H1 (cell line): ENCODE data around the gene TPD52L1. TPM values are rescaled to one million over a fixed set of nuclear protein-coding genes. Genes with fewer than 3 reads are reported as not detected.

Source experiments
- CTBP2 ChIP-seq: IDR thresholded peaks from 2 replicates; pipeline ENCODE4 v1.7.0; 2011; ENCODE audit warnings: borderline replicate concordance, mild to moderate bottlenecking, moderate library complexity, mixed read lengths, low read length; ENCODE audit not compliant: insufficient read depth, insufficient read length
- JUN ChIP-seq: IDR thresholded peaks from 2 replicates; pipeline ENCODE4 v1.6.1; 2011; ENCODE audit warnings: low read depth, mild to moderate bottlenecking, improper control_type of control experiment, low read length
- KDM1A ChIP-seq: fragments of 200-600, 300-600 bp; sonication (generic); IDR thresholded peaks from 2 replicates; pipeline ENCODE4 v1.7.1; 2016; ENCODE audit warnings: mild to moderate bottlenecking, low read length, borderline replicate concordance
- SIN3A ChIP-seq, 2 experiments: IDR thresholded peaks in 1 of 2; conservative IDR thresholded peaks in 1 of 2; 2 replicates each; pipeline ENCODE4 v1.6.1; 2011 to 2012; ENCODE audit warnings: low read length in 2 of 2, improper control_type of control experiment in 1 of 2, low read depth in 1 of 2, mild to moderate bottlenecking in 1 of 2
- SIRT6 ChIP-seq: IDR thresholded peaks from one replicate; pipeline ENCODE4 v1.7.1; 2012; ENCODE audit warnings: low read length, inconsistent platforms
- TCF12 ChIP-seq: IDR thresholded peaks from 2 replicates; pipeline ENCODE4 v1.6.1; 2011; ENCODE audit warnings: low read depth, mild to moderate bottlenecking, low read length
- polyA plus RNA-seq, 7 experiments: library from polyadenylated mRNA; depleted of rRNA in 3 of 7; stranded (reverse) in 5 of 7; unstranded in 2 of 7; fragments of >200 nt in 5 of 7; fragments of 200-250 nt in 2 of 7; gene quantifications; 1 replicate in 5 of 7; 2 replicates in 1 of 7; 4 replicates in 1 of 7; pipeline versions ENCODE4 v1.2.1 to v1.2.3, GENCODE V29; 2011 to 2013; ENCODE audit warnings: missing spikeins in 2 of 7, mixed read lengths in 2 of 7
- total RNA-seq: library from RNA; stranded (reverse); fragmentation: NEBNext Ultra II Directional; extraction: Animal tissue kit (Norgen Biotek cat#: 25700); gene quantifications from 2 replicates; pipeline ENCODE4 v1.2.1, GENCODE V29; 2021
- TF ChIP-seq, protein P1 (sequence below): IDR thresholded peaks from 2 replicates; pipeline ENCODE4 v1.6.1; 2012; ENCODE audit warnings: inconsistent platforms
- TF ChIP-seq, protein P2 (sequence below): IDR thresholded peaks from 2 replicates; pipeline ENCODE4 v1.6.1; 2012; ENCODE audit warnings: inconsistent platforms

Gene TPD52L1
- total and polyA plus RNA-seq, 2 of the 8 experiments (the other 6 are each of a cell fraction or from before 2014, with no cell fraction given), result 7.4 to 14.2 TPM

DNA sequence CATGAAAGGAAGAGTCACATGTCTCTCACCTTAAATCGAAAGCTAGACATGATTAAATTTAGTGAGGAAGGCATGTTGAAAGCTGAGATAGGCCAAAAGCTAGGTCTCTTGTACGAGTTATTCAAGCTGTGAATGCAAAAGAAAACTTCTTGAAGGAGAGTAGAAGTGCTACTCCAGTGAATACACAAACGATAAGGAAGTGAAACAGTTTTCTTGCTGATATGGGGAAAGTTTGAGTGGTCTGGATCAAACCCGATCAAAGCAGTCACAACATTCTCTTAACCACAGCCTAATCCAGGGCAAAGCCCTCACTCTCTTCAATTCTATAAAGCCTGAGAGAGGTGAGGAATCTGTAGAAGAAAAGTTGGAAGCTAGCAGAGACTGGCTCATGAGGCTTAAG lies 1.9 kb upstream of the TPD52L1 start (continued):
- TF ChIP-seq TCF12, result no peak
- no peak for TF ChIP-seq SIRT6
- no peak for TF ChIP-seq KDM1A
- no peak for TF ChIP-seq SIN3A (conservative IDR thresholded peaks at IDR 0.05 in 1 of 2, IDR thresholded peaks at IDR 0.05 in 1 of 2; ENCODE audit: low read depth in 1 of 2, low read length in 2 of 2)
- no peak for TF ChIP-seq JUN
- TF ChIP-seq, protein P1, sequence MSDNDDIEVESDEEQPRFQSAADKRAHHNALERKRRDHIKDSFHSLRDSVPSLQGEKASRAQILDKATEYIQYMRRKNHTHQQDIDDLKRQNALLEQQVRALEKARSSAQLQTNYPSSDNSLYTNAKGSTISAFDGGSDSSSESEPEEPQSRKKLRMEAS, result no peak
- TF ChIP-seq CTBP2, result no peak
- TF ChIP-seq, protein P2, sequence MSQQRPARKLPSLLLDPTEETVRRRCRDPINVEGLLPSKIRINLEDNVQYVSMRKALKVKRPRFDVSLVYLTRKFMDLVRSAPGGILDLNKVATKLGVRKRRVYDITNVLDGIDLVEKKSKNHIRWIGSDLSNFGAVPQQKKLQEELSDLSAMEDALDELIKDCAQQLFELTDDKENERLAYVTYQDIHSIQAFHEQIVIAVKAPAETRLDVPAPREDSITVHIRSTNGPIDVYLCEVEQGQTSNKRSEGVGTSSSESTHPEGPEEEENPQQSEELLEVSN, result no peak
- TF ChIP-seq, all 59 proteins: peak for 0
